Measurements from ENCODE around the gene VWA7. TPM values are rescaled to one million over a fixed set of nuclear protein-coding genes. Genes with fewer than 3 reads are reported as not detected.

The VWA7 gene
- total RNA-seq, 1 donor from 2014 or later: 2.3 TPM

DNA sequence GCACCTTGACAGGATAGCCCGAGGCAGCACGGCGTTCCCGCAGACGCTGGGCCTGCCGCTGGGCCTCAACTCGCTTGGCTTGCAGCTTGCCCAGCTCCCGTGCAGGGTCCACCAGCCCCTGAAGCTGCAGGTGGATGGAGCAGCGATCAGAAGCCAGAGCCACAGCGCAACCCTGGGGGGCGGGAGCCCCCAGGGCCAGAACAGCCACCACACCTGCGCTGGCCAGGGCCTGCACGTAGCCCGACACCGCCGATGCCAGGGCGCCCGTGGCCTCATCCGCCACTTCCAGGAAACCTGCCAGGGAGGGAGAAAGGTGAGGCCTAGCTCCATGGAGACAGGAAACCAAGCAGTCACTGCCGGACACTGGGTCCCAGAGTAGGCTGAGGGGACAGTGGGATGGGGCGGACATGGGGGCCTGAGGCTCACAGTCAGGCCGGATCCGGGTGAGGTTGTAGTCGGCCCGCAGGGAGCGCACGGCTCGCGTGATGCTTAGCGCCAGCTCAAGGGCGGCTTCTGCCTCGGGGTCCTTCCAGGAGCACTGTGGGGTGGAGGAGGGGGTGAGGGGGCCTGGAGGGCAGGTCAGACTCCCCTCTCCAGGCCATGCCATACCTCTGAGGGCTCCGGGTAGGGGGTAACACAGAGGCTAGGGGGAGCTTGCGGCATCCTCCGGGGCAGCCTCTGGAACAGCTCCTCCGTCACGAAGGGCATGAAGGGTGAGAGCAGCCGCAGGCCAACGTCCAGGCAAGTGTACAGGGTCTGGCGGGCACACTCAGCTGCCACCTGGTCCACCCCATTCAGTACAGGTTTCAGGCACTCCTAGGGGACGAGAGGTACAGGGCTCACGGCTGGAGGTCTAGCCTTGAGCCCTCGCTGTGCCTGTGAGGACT is 2.1 kb upstream of the VWA7 start:
- ATAC-seq (peak; percentile 40), DNase-seq (ENCODE audit: low spot score) (no peak)

DNA sequence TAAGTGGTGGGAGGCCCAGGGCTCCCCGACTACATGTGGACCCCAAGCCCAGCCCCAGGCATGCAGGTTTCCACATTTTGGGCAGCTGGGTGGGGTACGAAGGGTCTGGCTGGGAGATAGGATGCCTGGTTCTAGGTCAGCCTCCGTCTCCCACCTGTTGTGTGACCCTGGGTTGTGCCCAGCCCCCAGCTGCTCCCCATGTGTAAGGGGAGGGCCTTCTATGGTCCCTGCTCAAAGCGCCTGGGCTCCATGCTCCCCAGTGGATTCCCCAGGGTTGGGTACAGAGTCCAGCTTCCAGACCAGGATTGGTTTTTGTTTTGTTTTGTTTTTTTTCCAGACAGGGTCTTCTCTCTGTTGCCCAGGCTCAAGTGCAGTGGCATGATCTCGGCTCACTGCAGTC is 1.1 kb upstream of the VWA7 start:
- no peak for DNase-seq (ENCODE audit: low spot score)
- ATAC-seq: no peak

DNA sequence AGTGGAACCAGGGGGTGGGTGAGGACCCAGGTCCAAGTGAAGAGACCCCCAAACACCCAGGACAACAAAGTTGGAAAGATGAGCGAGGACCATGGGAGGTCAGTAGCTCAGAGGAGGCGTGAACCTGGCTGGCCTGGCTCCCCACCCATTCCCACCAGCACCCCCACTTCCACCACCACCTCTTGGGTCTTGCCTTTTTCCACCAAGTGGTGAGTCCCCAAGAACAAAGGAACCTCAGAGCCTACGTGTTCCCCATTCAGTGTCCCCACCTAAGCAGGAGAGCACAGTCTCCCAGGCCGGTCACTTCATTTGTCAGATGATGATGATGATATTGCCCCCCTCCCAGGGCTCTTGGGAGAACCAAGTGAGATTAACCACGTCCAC is 531 bp upstream of the VWA7 start:
- no peak for DNase-seq (ENCODE audit: low spot score)
- ATAC-seq: no peak

DNA sequence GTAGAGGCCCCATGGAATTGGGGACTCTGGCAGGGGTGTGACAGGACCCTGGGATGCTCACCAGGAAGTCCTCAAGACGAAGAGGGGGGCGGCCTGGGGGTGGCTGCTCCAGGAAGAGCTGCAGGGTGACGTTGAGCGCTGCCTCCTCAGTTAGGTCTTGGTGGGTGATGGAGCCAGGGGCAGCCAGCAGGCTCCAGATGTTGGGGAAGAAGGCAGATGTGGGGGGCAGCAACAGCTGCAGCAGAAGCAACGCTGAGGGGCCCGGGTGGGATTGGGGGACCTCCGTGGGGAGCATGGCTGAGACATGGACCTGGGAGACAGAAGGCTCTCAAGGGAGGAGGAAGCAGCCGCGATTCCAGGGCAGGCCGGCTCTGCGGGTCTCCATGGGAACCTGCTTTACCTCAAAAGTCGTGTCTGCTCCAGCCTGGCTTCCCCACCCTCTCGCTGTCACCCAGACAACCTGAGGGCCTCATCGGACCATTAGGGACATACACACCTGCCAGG is 591 bp downstream of the VWA7 start:
- no peak for ATAC-seq

DNA sequence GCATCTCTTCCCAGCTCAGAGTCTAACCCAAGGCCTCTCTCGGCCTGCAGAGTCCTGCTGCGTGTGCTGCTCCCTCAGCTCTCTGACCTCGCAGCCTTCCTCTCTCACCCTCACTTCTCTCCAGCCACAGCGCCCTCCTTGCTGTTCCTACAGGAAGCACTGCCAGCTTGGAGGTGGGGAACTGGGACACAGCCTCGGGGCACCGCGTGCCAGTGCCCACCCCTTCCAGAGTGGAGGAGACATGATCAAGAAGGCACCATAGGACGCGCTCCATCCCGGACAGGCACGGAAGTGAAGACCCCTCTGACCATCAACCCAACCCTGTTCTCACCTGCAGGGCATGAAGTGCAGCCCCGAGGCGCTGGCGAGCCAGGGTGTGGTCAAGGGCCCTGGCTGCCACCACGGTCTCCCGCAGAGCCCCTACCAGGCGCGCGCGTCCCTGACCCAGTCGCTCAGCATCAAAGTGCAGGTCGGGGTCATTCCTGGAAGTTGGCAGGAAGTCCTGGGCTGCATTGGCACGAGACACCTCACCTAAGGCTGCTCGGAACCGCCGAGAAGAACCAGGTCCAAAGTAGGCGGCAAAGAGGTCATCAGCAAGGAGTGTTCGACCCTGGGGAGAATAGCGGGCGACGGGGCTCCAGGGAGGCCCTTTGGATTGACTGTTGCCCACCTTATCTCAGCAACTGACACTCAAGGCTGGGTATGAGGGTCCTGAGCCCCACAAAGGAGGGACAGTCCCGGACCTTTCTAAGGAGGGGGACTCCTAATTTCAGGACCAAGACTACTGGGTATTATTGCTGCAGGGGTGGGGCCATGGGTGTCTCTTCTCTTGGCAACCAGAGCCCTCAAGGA is 1.3 kb downstream of the VWA7 start:
- DNase-seq (ENCODE audit: low spot score) (peak; percentile 76), ATAC-seq (peak; percentile 19)

More for the DNA sequence above, 591 bp downstream of the VWA7 start:
- DNase-seq (ENCODE audit: low spot score): no peak

GRCh38 chr6:31775184-31775583 is 1.9 kb downstream of the VWA7 start:
- ATAC-seq: peak; percentile 25
- no peak for DNase-seq (ENCODE audit: low spot score)

- ATAC-seq: no peak
- DNase-seq (ENCODE audit: low spot score): no peak
Observed at GRCh38 chr6:31771992-31772358, 5.2 kb downstream of the VWA7 start.

GRCh38 chr6:31770860-31771259 is 6.3 kb downstream of the VWA7 start:
- no peak for DNase-seq (ENCODE audit: low spot score)
- no peak for ATAC-seq

- peak; percentile 87 for ATAC-seq
- DNase-seq (ENCODE audit: low spot score): peak; percentile 87
Observed at GRCh38 chr6:31769684-31770371, 7.3 kb downstream of the VWA7 start.

GRCh38 chr6:31768363-31769257 is 8.5 kb downstream of the VWA7 start:
- no peak for DNase-seq (ENCODE audit: low spot score)
- ATAC-seq: no peak

DNA sequence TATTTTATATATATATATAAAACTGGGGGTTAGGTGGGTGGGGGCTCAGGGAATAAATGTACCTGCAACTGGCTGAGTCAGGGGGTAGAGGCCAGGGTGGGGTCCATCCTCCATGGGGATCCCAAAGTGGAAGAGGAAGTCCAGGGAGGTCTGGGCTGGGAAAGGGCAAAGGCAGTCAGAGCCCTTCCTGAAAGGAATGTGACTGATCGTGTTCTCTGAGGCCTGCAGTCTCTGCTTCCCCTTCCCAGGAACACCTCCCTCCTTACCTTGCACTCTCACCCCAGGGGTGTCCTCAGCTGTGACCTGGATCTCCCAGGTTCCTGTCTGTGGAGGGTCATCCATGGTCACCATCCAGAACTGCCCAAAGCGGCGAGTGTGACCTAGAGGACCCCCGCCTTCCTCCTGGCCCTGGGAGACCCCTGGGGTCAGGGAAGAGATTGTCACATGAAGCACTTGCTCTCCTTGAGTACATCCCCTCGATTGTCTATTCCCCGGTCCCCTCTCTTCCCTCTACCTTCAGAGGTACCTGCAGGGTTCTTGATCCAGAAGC is 10.0 kb downstream of the VWA7 start:
- ATAC-seq (no peak), DNase-seq (ENCODE audit: low spot score) (no peak)

- DNase-seq (ENCODE audit: low spot score) (no peak), ATAC-seq (no peak)
Observed at GRCh38 chr6:31765910-31766794, 11.0 kb downstream of the VWA7 start.

DNA sequence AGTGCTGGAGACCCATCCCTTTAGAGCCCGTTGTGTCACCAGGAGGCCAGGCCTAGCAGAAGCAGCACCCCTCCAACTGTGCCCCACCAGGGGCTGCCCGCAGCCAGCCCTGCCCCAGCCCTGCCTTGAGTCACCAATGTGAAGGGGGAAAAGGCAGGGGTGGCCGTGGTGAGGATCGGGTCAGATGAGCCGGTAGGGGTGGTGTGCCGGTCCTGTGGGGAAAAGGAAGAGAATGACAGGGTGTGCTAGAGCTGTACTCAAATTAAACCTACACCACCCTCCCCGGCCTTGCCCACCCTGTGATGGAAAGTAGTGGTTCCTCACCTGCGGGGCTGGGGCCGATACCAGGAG is 11.6 kb downstream of the VWA7 start:
- no peak for ATAC-seq

GRCh38 chr6:31764198-31764597 is 12.9 kb downstream of the VWA7 start:
- DNase-seq (ENCODE audit: low spot score) (no peak), ATAC-seq (no peak)

More for the DNA sequence above, 11.6 kb downstream of the VWA7 start:
- DNase-seq (ENCODE audit: low spot score): no peak

DNA sequence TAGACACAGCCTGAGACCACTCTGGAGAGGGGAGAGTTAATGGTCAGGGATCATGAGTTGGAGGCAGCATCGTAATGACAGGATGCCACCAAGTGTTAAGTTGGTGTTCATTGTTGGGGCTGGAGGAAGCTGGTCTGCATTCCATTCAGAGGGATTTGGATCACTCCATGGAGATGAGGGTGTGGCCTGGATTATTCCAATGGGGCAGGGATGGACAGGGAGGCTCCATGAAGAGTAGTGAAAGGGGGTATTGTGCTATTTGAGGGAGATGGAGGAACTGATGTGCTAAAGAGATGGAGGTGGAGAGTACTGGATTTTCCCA is 13.5 kb downstream of the VWA7 start:
- no peak for DNase-seq (ENCODE audit: low spot score)
- ATAC-seq: no peak

DNA sequence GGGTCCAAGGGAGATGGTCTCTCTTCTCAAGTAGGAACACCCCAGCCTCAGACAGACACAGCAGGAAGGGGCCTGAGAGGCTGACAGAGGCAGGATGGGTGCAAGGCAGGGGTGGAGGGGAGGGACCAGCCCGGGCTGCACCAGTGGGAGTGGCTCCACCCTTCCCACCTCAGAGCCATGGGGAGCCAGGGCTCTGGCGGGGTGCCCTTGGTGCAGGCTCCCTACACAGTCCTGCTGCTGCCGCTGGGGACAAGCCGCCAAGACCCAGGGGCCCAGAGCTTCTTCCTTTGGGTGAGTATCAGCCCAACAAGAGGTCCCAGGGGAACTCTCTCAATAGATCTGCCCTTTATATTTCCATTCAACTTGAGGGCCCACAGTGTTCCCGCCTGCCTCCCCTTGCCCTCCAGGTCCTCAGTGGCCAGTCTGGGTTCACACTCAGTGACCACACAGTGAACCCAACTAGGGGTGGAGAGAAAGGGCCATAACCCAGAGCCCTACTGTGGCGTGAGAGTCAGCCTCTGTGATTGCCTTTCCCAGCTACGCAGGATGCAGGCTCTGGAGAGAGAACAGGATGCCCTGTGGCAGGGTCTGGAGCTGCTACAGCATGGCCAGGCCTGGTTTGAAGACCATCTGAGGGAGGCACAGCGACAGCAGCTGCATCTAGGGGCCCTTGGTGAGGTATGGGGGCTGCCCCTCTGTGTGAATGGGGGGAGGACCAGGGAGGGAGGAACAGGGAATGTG is 14.1 kb downstream of the VWA7 start:
- DNase-seq (ENCODE audit: low spot score) (no peak), ATAC-seq (no peak)

DNA sequence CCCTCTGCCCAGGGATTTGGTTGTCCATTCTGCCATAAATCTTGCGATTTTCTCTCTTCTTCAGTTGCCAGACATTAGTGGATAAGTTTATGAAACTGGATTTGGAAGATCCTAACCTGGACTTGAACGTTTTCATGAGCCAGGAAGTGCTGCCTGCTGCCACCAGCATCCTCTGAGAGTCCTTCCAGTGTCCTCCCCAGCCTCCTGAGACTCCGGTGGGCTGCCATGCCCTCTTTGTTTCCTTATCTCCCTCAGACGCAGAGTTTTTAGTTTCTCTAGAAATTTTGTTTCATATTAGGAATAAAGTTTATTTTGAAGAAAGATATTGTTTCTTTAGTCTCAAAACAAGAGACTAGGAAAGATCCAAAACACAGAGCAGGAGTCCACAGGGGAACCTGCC is 14.8 kb downstream of the VWA7 start, which contains the start of gene SAPCD1:
Gene SAPCD1 (plus strand): TSS at position 301 of the 400 bp plus-strand sequence. CDS start 399 bp downstream, outside the sequence.
- DNase-seq (ENCODE audit: low spot score) (no peak), ATAC-seq (no peak)

GRCh38 chr6:31761343-31761742 is 15.8 kb downstream of the VWA7 start:
- ATAC-seq (no peak), DNase-seq (ENCODE audit: low spot score) (no peak)
